Measurements from ENCODE around the gene IQGAP2. TPM values are rescaled to one million over a fixed set of nuclear protein-coding genes. Genes with fewer than 3 reads are reported as not detected.

IQGAP2 gene
- total RNA-seq, 1 donor from 2014 or later, result 1.3 TPM

DNA sequence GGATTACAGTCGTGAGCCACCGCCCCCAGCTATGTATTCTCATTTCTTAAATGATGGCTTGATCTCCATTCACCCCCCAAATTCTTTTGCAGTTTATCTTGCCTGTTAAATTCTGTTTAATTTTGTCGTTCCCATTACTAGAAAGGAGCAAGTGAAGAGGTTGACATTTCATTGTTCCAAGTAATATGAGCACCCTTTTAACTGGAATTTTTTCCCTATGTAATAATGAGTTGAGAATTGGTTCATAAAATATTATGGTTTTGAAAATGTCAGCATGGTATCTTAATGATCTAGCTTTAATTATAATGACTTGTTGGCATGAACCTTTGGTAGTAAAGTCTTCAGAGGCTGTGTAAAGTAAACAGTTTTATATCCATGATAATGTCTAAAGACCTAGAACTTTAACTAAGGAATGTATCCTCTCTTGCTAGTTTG, 182.7 kb downstream of the IQGAP2 start:
- TF ChIP-seq, protein P1, sequence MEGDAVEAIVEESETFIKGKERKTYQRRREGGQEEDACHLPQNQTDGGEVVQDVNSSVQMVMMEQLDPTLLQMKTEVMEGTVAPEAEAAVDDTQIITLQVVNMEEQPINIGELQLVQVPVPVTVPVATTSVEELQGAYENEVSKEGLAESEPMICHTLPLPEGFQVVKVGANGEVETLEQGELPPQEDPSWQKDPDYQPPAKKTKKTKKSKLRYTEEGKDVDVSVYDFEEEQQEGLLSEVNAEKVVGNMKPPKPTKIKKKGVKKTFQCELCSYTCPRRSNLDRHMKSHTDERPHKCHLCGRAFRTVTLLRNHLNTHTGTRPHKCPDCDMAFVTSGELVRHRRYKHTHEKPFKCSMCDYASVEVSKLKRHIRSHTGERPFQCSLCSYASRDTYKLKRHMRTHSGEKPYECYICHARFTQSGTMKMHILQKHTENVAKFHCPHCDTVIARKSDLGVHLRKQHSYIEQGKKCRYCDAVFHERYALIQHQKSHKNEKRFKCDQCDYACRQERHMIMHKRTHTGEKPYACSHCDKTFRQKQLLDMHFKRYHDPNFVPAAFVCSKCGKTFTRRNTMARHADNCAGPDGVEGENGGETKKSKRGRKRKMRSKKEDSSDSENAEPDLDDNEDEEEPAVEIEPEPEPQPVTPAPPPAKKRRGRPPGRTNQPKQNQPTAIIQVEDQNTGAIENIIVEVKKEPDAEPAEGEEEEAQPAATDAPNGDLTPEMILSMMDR (conservative IDR thresholded peaks at IDR 0.05; ENCODE audit: low read depth, low read length), result no peak
- H3K4me3 ChIP-seq (ENCODE audit: low read depth, low read length), result no peak overlapping the region
- DNase-seq (ENCODE audit: low read depth), result no peak

DNA sequence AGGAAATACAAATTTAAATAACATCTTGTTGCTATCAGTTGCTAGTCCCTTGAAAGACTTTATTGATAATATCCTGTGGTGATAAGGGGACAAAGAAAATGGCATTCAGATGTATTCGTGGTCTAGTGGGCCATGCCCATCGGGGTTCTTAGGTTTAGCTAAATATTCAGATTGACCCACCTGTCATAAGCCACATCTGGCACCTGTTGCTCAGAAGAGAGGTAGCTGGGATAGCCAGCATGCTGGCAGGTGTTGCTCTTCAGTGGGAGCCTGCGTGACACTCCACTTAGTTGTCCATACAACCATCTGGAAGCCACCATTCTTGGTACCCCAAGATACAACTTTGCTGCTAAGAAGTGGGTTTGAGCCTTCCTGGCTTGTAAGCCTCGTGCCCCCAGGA, 183.4 kb downstream of the IQGAP2 start:
- H3K4me3 ChIP-seq (ENCODE audit: low read depth, low read length), result no peak overlapping the region
- DNase-seq (ENCODE audit: low read depth), result no peak
- TF ChIP-seq, protein P1 (conservative IDR thresholded peaks at IDR 0.05; ENCODE audit: low read depth, low read length), result no peak

- H3K4me3 ChIP-seq (ENCODE audit: low read depth, low read length), result no peak overlapping the region
- TF ChIP-seq, protein P1 (conservative IDR thresholded peaks at IDR 0.05; ENCODE audit: low read depth, low read length), result no peak
- no peak for DNase-seq (ENCODE audit: low read depth)
Measured at GRCh38 chr5:76590027-76590426, 186.9 kb downstream of the IQGAP2 start.

DNA sequence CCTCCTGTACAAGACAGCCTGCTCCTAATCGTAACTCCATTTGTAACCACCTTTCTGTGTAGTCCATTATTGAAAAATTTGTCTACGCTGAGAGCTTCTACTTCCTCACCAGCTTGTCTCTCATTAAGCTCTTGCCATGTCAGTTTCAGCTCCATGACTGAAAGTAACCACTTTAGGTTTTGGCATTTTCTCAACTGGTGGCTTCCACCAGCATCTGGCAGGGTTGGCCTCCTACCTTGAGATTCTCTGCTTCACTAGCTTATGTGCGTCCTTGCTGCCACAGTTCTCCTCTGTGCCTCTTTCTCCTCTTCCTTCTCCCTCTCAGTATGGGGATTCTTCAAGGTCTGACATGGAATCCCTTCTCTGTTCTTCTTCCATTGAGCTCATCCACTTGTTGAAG, 188.3 kb downstream of the IQGAP2 start:
- TF ChIP-seq, protein P1 (conservative IDR thresholded peaks at IDR 0.05; ENCODE audit: low read depth, low read length), result no peak
- DNase-seq (ENCODE audit: low read depth), result no peak
- H3K4me3 ChIP-seq (ENCODE audit: low read depth, low read length), result no peak overlapping the region

DNA sequence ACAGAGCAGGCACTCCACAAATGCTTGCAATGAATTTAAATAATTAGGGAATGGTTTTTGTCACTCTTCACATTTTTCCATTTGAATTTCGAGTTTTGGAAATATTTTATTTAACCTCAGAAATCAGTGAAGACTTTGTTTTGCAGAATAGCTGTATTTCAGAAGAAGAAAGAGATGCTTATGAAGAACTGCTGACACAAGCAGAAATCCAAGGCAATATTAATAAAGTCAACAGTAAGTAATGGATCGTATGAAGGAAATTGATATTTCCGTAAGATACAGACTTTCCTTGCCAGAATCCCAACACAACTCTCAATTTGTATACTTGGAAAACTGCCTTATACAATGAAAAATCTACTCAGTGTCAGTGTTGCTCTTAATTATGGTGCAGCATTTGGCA, 189.6 kb downstream of the IQGAP2 start:
- H3K4me3 ChIP-seq (ENCODE audit: low read depth, low read length), result no peak overlapping the region
- DNase-seq (ENCODE audit: low read depth), result no peak
- TF ChIP-seq, protein P1 (conservative IDR thresholded peaks at IDR 0.05; ENCODE audit: low read depth, low read length), result no peak

GRCh38 chr5:76594107-76594506, 191.0 kb downstream of the IQGAP2 start:
- TF ChIP-seq, protein P1 (conservative IDR thresholded peaks at IDR 0.05; ENCODE audit: low read depth, low read length), result no peak
- no peak overlapping the region for H3K4me3 ChIP-seq (ENCODE audit: low read depth, low read length)
- DNase-seq (ENCODE audit: low read depth), result no peak

- no peak overlapping the region for H3K4me3 ChIP-seq (ENCODE audit: low read depth, low read length)
- TF ChIP-seq, protein P1 (conservative IDR thresholded peaks at IDR 0.05; ENCODE audit: low read depth, low read length), result no peak
- no peak for DNase-seq (ENCODE audit: low read depth)
Measured at GRCh38 chr5:76595755-76596481, 192.8 kb downstream of the IQGAP2 start.
